ENCODE results near the gene TEX11. TPM values are rescaled to one million over a fixed set of nuclear protein-coding genes. Genes with fewer than 3 reads are reported as not detected.
"Not testable (repeated sequence)": the region's sequence is repeated elsewhere in the genome, so short reads cannot be mapped to it uniquely, and the experiment has no call there.

The TEX11 gene
- total RNA-seq, 1 donor from 2014 or later = not detected

- DNase-seq (ENCODE audit: low read depth in 2 of 2) = no peak
These were observed 303.2 kb downstream of the TEX11 start for GRCh38 chrX:70605352-70605751.

GRCh38 chrX:70592091-70592490, 316.4 kb downstream of the TEX11 start:
- DNase-seq (ENCODE audit: low read depth in 2 of 2) = peak in 1 of 2 donors; percentile 1

- DNase-seq (ENCODE audit: low read depth in 2 of 2) = not testable (repeated sequence)
These were observed 321.4 kb downstream of the TEX11 start for GRCh38 chrX:70587158-70587557.

DNA sequence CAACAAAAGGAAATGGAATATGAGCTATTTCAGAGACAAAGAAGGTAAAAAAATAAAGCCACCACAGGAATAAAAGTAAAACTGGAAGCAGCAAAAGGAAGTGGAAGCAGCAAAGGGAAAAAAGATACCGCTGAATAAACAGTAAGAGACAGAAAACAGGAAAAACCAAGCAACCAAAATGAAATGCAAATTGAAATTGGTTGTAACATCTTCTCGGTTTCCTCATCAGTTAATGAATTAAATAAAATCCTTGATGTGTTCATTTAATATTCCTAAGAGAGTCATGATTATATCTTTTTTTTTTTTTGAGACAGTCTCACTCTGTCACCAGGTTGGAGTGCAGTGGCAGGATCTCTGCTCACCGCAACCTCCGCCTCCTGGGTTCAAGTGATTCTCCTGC, 331.1 kb downstream of the TEX11 start:
- no peak for DNase-seq (ENCODE audit: low read depth in 2 of 2)

DNA sequence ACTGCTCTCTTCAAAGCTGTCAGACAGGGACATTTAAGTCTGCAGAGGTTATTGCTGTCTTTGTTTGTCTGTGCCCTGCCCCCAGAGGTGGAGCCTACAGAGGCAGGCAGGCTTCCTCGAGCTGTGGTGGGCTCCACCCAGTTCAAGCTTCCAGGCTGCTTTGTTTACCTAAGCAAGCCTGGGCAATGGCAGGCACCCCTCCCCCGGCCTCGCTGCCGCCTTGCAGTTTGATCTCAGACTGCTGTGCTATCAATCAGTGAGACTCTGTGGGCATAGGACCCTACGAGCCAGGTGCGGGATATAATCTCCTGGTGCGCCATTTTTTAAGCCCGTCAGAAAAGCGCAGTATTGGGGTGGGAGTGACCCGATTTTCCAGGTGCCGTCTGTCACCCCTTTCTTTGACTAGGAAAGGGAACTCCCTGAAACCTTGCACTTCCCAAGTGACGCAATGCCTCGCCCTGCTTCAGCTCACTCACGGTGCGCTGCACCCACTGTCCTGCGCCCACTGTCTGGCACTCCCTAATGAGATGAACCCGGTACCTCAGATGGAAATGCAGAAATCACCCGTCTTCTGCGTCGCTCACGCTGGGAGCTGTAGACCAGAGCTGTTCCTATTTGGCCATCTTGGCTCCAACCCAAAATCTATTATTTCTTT, 338.5 kb downstream of the TEX11 start:
- DNase-seq (ENCODE audit: low read depth in 2 of 2) = not testable (repeated sequence)

DNA sequence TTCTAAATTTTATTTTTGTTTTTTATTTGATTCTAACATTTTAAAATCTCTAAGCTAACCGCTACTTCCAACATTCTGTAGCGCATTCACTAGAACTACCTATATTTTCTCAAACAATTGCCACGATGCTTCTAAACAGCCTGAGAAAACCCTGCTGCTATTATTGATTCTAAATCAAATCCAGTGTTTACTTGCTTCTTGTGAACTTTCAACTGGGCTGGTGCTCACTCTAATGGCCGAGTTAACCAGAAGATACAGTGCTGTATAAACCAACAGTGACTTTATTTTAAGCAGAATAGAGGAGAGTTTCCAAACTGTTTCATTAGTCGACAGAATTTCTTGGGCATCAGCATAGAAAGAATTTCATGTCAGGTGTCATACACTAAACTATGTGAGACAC, 353.6 kb downstream of the TEX11 start:
- no peak for DNase-seq (ENCODE audit: low read depth in 2 of 2)

DNA sequence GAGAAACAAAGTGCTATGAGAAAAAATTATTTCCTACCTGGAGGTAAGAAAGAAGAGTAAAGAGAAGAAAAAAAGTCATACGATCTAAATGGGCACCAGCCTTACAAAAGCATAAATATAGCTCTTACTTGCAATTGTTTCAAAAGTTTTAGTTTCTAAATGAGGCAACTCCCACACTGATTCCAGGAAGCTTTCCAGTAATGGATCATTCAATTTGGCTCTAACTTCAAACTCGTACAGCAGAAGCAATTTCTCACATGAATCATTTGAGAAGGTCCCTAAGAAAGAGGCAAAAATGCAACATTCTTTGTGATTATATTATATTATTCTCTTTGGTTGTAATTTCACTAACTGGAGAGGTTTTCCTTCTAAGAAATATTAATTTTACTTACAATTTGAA, 354.0 kb downstream of the TEX11 start:
- no peak for DNase-seq (ENCODE audit: low read depth in 2 of 2)

DNA sequence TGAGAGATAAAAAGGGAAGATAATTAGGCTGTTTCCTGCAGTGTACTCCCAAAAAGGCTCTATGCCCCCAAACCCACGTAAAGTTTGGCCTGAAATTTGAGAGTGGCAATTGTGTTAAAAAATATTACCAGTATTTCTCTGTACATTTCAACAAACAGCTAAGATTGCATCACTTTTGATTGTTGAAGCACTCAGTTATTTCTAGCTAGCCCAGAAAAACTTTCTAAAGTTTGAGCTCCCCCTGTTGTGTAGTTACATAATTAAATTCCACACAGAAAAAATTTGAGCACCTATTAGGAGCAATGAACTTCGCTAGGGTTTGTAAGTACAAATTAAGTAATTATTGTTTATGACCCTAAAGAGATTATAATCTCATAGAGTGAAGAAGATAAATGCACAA, 354.4 kb downstream of the TEX11 start:
- peak; percentile 3 to 4 for DNase-seq (ENCODE audit: low read depth in 2 of 2)

DNA sequence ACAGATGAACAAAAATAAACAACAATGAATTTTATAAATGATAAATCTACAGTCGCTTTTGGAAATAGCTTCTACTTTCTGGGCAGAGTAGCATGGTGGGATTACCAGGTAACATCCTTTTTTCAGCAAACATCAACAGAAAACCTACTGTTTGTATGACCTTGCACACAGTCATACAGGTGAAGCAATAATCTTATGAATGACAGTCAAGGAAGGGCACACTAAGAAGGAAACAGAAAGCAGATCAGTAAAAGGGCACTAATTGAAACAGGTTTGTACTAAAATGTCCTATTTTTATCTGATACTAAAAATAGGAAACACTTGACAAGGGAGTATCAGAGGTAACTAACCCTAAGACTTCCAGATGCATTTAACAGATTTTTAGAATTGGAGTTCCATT, 355.0 kb downstream of the TEX11 start:
- DNase-seq (ENCODE audit: low read depth in 2 of 2) = no peak

DNA sequence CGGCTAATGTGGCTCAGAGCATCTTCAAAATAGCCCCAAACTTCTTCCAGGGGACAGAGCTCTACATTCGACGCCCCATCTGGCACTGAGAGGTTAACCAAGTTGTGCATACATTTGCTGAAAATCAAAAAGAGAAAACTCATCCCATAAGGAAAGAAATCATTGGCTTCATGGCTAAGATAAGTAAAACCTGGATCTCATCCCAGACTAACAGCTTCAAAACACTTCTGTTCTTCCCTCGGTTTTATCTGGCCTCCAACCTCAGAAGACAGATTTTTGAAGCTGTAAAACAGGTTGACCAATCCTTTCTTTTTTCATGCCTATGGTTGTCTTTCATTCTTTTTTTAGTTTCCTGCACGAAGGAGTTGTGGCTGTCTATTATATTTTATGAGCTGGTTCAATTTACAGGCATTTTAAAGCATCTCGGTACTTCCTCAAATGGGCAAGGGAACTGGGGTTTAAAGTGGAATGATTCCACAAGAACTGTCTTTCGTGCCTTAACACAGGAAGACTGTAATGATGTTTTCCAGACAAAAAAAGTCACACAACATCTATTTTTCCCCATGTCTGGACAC, 356.3 kb downstream of the TEX11 start:
- no peak for DNase-seq (ENCODE audit: low read depth in 2 of 2)

GRCh38 chrX:70549429-70549828, 359.1 kb downstream of the TEX11 start:
- no peak for DNase-seq (ENCODE audit: low read depth in 2 of 2)

GRCh38 chrX:70535198-70535597, 373.3 kb downstream of the TEX11 start:
- DNase-seq (ENCODE audit: low read depth in 2 of 2) = peak in 1 of 2 donors; percentile 23

GRCh38 chrX:70527610-70528345, 380.7 kb downstream of the TEX11 start:
- no peak for DNase-seq (ENCODE audit: low read depth in 2 of 2)

DNA sequence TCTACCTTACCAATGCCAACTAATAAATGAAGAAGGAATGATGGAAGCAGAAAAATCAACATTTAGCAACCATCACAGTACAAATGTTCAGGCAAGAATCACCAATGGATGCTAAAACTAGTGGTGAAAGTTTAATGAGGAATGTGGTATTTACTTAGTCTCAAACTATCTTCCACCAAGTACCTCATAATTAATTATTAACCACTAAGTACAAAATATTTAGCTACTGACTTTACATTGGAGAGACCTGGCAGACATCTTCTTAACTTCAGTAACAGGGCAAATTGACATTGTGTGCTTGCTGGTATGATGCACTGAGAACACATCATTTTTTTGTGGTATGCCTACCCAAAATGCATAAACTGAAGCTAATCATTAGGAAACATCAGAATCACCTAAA, 381.5 kb downstream of the TEX11 start:
- no peak for DNase-seq (ENCODE audit: low read depth in 2 of 2)

DNA sequence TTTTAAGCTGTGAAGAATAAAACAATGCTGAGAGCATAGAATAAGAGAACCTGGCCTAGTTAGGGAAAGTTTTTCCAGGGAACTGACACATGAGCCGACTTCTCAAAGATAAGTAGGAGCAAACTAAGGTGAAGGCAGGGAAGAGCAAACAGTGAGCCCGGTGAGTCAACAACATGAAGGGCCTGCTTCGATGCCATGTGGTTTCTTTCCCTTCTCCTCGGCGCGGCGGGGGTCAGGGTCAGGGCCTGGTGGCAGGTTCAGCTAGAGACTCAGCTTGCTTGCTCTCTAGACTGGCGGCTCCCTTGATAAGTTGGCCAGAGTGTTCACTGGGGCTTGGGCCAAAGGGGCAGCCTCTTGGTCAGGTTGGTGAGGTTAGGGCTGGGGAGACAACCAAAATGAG, 382.8 kb downstream of the TEX11 start:
- DNase-seq (ENCODE audit: low read depth in 2 of 2) = no peak

- DNase-seq (ENCODE audit: low read depth in 2 of 2) = not testable (repeated sequence)
These were observed 392.8 kb downstream of the TEX11 start for GRCh38 chrX:70515692-70516091.

GRCh38 chrX:70515270-70515669, 393.2 kb downstream of the TEX11 start:
- not testable (repeated sequence) for DNase-seq (ENCODE audit: low read depth in 2 of 2)

- no peak for DNase-seq (ENCODE audit: low read depth in 2 of 2)
These were observed 399.4 kb downstream of the TEX11 start for GRCh38 chrX:70509078-70509477.

- DNase-seq (ENCODE audit: low read depth in 2 of 2) = peak in 1 of 2 donors; percentile 48
These were observed 400.1 kb downstream of the TEX11 start for GRCh38 chrX:70508296-70508911.

- DNase-seq (ENCODE audit: low read depth in 2 of 2) = no peak
These were observed 403.1 kb downstream of the TEX11 start for GRCh38 chrX:70505451-70505841.

- no peak for DNase-seq (ENCODE audit: low read depth in 2 of 2)
These were observed 403.6 kb downstream of the TEX11 start for GRCh38 chrX:70504772-70505450.

- no peak for DNase-seq (ENCODE audit: low read depth in 2 of 2)
These were observed 407.7 kb downstream of the TEX11 start for GRCh38 chrX:70500826-70501225.

All from dermis microvascular lymphatic vessel endothelial cell (primary cell).